HL-60 (cell line): Measurements from ENCODE around the gene RAC2.

ENCODE experiments used
- DNase-seq, 2 experiments: peaks; one replicate each; pipeline ENCODE4 v3.0.0-alpha.2; 2010 to 2020; ENCODE audit warnings: low read depth in 1 of 2, low spot score in 1 of 2
- H3K27ac ChIP-seq: fragments of 250-450 bp; sonication (Bioruptor Pico); replicated peaks from 2 replicates; pipeline ENCODE4 v1.5.1; 2020; ENCODE audit warnings: mild to moderate bottlenecking, moderate library complexity
- H3K27me3 ChIP-seq: fragments of 250-450 bp; sonication (Bioruptor Pico); 2 replicates; pipeline ENCODE4 v1.5.1; 2021; ENCODE audit warnings: mild to moderate bottlenecking, moderate library complexity; ENCODE audit not compliant: insufficient read depth, poor library complexity, severe bottlenecking
- H3K4me3 ChIP-seq: replicated peaks from 2 replicates; pipeline ENCODE4 v1.5.1; 2011; ENCODE audit warnings: mild to moderate bottlenecking, control low read depth, low read length; ENCODE audit not compliant: insufficient read depth
- GABPA ChIP-seq: IDR thresholded peaks from 2 replicates; pipeline ENCODE4 v1.6.1; 2012; ENCODE audit warnings: low read depth
- POLR2AphosphoS5 ChIP-seq: IDR thresholded peaks from 2 replicates; pipeline ENCODE4 v1.6.1; 2012; ENCODE audit warnings: low read depth
- SPI1 ChIP-seq: IDR thresholded peaks from 2 replicates; pipeline ENCODE4 v1.6.1; 2012; ENCODE audit warnings: low read depth, mild to moderate bottlenecking, borderline replicate concordance
- TF ChIP-seq, protein P1 (sequence below): IDR thresholded peaks from one replicate; pipeline ENCODE4 v1.5.1; 2011; ENCODE audit warnings: low read length, control low read depth, inconsistent platforms; ENCODE audit not compliant: insufficient read depth
- TF ChIP-seq, protein P2 (sequence below): IDR thresholded peaks from 2 replicates; pipeline ENCODE4 v1.6.1; 2012; ENCODE audit warnings: low read depth; ENCODE audit not compliant: insufficient replicate concordance

RAC2 gene

DNA sequence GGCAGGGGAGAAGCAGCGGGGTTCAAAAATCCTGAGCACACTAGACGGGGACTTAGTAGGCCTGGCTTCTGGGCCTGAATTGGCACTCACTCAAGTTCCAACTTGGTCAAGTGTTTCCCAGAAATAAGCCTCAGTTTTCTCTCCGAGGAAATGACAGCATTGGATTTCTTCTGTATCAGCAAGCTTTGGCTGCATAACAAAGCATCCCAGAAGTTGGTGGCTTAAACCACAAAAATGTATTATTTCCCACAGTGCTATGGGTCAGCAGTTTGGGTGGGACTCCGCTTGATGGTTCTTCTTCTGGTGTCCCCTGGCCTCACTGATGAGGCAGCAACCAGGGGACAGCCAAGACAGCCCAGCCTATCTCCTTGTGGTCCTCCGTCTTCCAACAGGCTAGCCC lies 36.6 kb upstream of the RAC2 start:
- Histone ChIP-seq H3K4me3 (no peak overlapping the region), H3K27me3 (no peaks in the 10 kb centered on the region), H3K27ac (peak overlapping the region; percentile 62)
- TF ChIP-seq SPI1: no peak
- TF ChIP-seq, protein P1, sequence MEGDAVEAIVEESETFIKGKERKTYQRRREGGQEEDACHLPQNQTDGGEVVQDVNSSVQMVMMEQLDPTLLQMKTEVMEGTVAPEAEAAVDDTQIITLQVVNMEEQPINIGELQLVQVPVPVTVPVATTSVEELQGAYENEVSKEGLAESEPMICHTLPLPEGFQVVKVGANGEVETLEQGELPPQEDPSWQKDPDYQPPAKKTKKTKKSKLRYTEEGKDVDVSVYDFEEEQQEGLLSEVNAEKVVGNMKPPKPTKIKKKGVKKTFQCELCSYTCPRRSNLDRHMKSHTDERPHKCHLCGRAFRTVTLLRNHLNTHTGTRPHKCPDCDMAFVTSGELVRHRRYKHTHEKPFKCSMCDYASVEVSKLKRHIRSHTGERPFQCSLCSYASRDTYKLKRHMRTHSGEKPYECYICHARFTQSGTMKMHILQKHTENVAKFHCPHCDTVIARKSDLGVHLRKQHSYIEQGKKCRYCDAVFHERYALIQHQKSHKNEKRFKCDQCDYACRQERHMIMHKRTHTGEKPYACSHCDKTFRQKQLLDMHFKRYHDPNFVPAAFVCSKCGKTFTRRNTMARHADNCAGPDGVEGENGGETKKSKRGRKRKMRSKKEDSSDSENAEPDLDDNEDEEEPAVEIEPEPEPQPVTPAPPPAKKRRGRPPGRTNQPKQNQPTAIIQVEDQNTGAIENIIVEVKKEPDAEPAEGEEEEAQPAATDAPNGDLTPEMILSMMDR: no peak
- TF ChIP-seq, protein P2, sequence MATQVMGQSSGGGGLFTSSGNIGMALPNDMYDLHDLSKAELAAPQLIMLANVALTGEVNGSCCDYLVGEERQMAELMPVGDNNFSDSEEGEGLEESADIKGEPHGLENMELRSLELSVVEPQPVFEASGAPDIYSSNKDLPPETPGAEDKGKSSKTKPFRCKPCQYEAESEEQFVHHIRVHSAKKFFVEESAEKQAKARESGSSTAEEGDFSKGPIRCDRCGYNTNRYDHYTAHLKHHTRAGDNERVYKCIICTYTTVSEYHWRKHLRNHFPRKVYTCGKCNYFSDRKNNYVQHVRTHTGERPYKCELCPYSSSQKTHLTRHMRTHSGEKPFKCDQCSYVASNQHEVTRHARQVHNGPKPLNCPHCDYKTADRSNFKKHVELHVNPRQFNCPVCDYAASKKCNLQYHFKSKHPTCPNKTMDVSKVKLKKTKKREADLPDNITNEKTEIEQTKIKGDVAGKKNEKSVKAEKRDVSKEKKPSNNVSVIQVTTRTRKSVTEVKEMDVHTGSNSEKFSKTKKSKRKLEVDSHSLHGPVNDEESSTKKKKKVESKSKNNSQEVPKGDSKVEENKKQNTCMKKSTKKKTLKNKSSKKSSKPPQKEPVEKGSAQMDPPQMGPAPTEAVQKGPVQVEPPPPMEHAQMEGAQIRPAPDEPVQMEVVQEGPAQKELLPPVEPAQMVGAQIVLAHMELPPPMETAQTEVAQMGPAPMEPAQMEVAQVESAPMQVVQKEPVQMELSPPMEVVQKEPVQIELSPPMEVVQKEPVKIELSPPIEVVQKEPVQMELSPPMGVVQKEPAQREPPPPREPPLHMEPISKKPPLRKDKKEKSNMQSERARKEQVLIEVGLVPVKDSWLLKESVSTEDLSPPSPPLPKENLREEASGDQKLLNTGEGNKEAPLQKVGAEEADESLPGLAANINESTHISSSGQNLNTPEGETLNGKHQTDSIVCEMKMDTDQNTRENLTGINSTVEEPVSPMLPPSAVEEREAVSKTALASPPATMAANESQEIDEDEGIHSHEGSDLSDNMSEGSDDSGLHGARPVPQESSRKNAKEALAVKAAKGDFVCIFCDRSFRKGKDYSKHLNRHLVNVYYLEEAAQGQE: no peak
- no peak for TF ChIP-seq POLR2AphosphoS5
- TF ChIP-seq GABPA: no peak
- DNase-seq: no peak

DNA sequence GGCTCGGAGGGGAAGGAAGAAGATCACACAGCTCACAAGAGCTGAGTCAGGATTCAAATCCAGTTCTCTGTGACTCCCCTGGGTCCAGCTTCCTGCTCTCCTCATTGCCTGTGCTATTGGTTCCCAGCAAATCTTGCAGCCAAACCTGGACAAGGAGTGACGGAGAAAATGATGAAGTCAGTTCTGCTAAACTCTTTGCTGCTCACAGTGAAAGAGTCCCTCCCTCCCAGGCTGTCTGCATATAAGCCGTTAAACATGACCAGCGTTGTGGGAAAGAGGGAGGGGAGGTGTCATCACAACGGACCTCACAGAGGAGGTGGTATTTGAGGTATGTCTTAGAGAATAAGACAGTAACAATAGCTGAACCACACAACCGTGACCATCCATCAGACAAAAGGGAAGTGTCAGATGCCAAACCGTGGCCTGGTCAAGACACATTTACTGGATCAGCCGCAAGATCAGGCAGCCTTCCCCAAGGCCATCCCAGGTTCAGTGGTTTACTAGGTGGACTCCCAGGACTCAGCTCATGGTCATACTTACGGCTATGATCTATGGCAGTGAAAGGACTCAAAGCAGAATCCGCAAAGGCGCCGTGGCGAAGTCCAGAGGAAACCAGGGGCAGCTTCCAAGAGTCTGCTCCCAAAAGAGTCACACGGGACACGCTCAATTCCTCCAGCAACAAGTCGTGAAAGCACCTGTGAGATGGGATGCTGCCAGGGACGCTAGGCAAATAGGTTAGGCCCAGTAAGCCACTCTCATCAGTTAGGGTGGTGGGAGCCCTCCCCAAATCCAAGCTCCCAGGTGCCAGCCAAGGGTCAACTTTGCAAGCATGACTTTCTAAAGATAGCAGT lies 35.5 kb upstream of the RAC2 start:
- Histone ChIP-seq H3K4me3 (no peak overlapping the region), H3K27ac (peak overlapping the region; percentile 62), H3K27me3 (no peaks in the 10 kb centered on the region)
- no peak for TF ChIP-seq GABPA
- peak; percentile 53 for TF ChIP-seq POLR2AphosphoS5
- TF ChIP-seq, protein P1: no peak
- TF ChIP-seq SPI1: peak; percentile 83
- TF ChIP-seq, protein P2: no peak
- DNase-seq: peak in 1 of 2 experiments; percentile 88

DNA sequence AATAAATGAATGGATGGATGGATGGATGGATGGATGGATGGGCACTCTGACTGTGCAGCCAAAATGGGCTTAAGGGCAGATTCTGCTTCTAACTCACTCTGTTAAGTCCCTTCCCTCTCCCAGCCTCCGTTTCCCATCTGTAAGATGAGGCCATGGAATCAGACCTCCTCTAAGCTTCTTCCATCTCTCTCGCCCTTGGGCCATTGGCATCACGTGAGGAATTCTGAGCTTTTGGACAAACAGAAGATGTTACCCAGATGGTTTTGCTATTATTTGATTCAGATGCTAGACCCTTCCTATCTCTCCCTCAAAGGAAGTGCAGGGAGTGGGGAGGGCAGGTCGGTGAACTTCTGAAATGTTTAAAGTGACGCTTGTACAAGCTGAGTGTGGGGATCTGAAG lies 34.2 kb upstream of the RAC2 start:
- TF ChIP-seq POLR2AphosphoS5: no peak
- TF ChIP-seq, protein P2: no peak
- TF ChIP-seq, protein P1: no peak
- TF ChIP-seq GABPA: no peak
- no peak for TF ChIP-seq SPI1
- no peak for DNase-seq
- H3K27ac ChIP-seq: no peak overlapping the region; the same call in 1 of the 2 replicates
- no peak overlapping the region for H3K4me3 ChIP-seq
- no peaks in the 10 kb centered on the region for H3K27me3 ChIP-seq
